HepG2 (cell line): ENCODE measurements around the gene PARS2. TPM values are rescaled to one million over a fixed set of nuclear protein-coding genes. Genes with fewer than 3 reads are reported as not detected.

Experiments
- ATAC-seq: fragments of 200-7000 bp; cut with Tn5 transposase; 3 replicates; pipeline ENCODE4 v1.9.1; 2020; ENCODE audit warnings: mild to moderate bottlenecking, moderate library complexity
- BruUV-seq: library from RNA; stranded (reverse); fragments of 400-500 nt; replicated peaks from 2 replicates; lab custom pipeline; 2021; lab: Mats Ljungman, UMichigan
- CTCF ChIA-PET: fragments of 300-600 bp; formaldehyde crosslinking; extraction: SDS; loops from one replicate; lab custom pipeline; 2021; ENCODE audit warnings: low total read pairs, inconsistent platforms, low intra/inter-chr PET ratio; lab: Yijun Ruan, JAX
- POLR2A ChIA-PET: fragments of 350-600 bp; sonication (Branson Sonifier 250); formaldehyde crosslinking; loops from one replicate; lab custom pipeline; 2020; ENCODE audit warnings: antibody characterized with exemption, inconsistent platforms; lab: Yijun Ruan, JAX
- DNase-seq: peaks from one replicate; pipeline ENCODE4 v3.0.0-alpha.2; 2015; ENCODE audit warnings: low spot score
- FAIRE-seq: peaks from 3 replicates; lab custom pipeline; 2011; peaks lifted over from hg19 to GRCh38; lab: Jason Lieb, UNC
- H2AFZ ChIP-seq: one replicate; pipeline ENCODE4 v1.6.1; 2011; ENCODE audit warnings: low read length, inconsistent platforms
- H3K27ac ChIP-seq: fragments of 300-600 bp; 3 replicates; pipeline ENCODE4 v1.8.0; 2011; ENCODE audit warnings: mixed run types, mild to moderate bottlenecking, mixed read lengths, low read length, inconsistent platforms; ENCODE audit not compliant: insufficient read depth; ENCODE audit errors: extremely low read length
- H3K27me3 ChIP-seq, 2 experiments: fragments of 200-600 bp in 1 of 2; 2 replicates in 1 of 2; 3 replicates in 1 of 2; pipeline versions ENCODE4 v1.6.0 to v1.8.0; 2011; ENCODE audit warnings: low read length in 2 of 2, mild to moderate bottlenecking in 2 of 2, moderate library complexity in 2 of 2, inconsistent platforms in 1 of 2; ENCODE audit not compliant: insufficient read depth in 2 of 2, control insufficient read depth in 1 of 2
- H3K36me3 ChIP-seq, 2 experiments: fragments of 200-600 bp in 1 of 2; replicated peaks in 1 of 2; 2 replicates in 1 of 2; 3 replicates in 1 of 2; pipeline versions ENCODE4 v1.5.1 to v1.8.0; 2011; ENCODE audit warnings: low read length in 2 of 2, inconsistent platforms in 1 of 2; ENCODE audit not compliant: insufficient read depth in 2 of 2, control insufficient read depth in 1 of 2
- H3K4me1 ChIP-seq: 2 replicates; pipeline ENCODE4 v1.5.1; 2012; ENCODE audit warnings: low read length, inconsistent platforms; ENCODE audit not compliant: insufficient read depth
- H3K4me2 ChIP-seq: 2 replicates; pipeline ENCODE4 v1.6.0; 2011; ENCODE audit warnings: low read depth, low read length, inconsistent platforms
- H3K4me3 ChIP-seq, 3 experiments: fragments of 200-600 bp in 1 of 3; sonication (generic), shearing (Covaris generic) in 1 of 3; replicated peaks in 1 of 3; 2 replicates each; pipeline ENCODE4 v1.5.1; 2011 to 2016; ENCODE audit warnings: low read length in 3 of 3, inconsistent platforms in 2 of 3, low read depth in 2 of 3, mild to moderate bottlenecking in 2 of 3, control low read depth in 1 of 3, mixed read lengths in 1 of 3; ENCODE audit not compliant: insufficient read depth in 1 of 3
- H3K79me2 ChIP-seq: one replicate; pipeline ENCODE4 v1.6.1; 2011; ENCODE audit warnings: low read length, inconsistent platforms; ENCODE audit not compliant: insufficient read depth
- H3K9ac ChIP-seq: 2 replicates; pipeline ENCODE4 v1.6.0; 2011; ENCODE audit warnings: mild to moderate bottlenecking, low read depth, low read length, inconsistent platforms; ENCODE audit not compliant: insufficient read depth
- H3K9me3 ChIP-seq: 2 replicates; pipeline ENCODE4 v1.5.1; 2012; ENCODE audit warnings: mild to moderate bottlenecking, low read length
- H4K20me1 ChIP-seq: 2 replicates; pipeline ENCODE4 v1.6.0; 2011; ENCODE audit warnings: inconsistent platforms, mild to moderate bottlenecking, low read length, moderate library complexity; ENCODE audit not compliant: insufficient read depth
- CBFB ChIP-seq: sonication (generic); formaldehyde crosslinking; IDR thresholded peaks from 2 replicates; pipeline ENCODE4 v1.4.0; 2020; ENCODE audit warnings: missing genetic modification reagents
- EP300 ChIP-seq, 3 experiments: sonication (generic) in 1 of 3; formaldehyde crosslinking in 1 of 3; IDR thresholded peaks; 2 replicates each; pipeline versions ENCODE4 v1.5.1 to v1.6.1; 2011 to 2020; ENCODE audit warnings: low read depth in 2 of 3, low read length in 2 of 3, borderline replicate concordance in 1 of 3, improper control_type of control experiment in 1 of 3, mild to moderate bottlenecking in 1 of 3, missing genetic modification reagents in 1 of 3, moderate library complexity in 1 of 3
- FOSL2 ChIP-seq: sonication (generic); formaldehyde crosslinking; IDR thresholded peaks from 2 replicates; pipeline ENCODE4 v1.4.0; 2020; ENCODE audit warnings: missing genetic modification reagents
- MIER2 ChIP-seq: IDR thresholded peaks from 2 replicates; pipeline ENCODE4 v1.6.1; 2016; ENCODE audit warnings: missing biosample characterization, missing genetic modification reagents
- ZFX ChIP-seq: sonication (generic); formaldehyde crosslinking; IDR thresholded peaks from 2 replicates; pipeline ENCODE4 v1.4.0; 2020; ENCODE audit warnings: mild to moderate bottlenecking, low read depth, missing genetic modification reagents, moderate library complexity
- ZNF230 ChIP-seq: sonication (generic); formaldehyde crosslinking; IDR thresholded peaks from 2 replicates; pipeline ENCODE4 v1.4.0; 2020; ENCODE audit warnings: mild to moderate bottlenecking, missing genetic modification reagents
- ZNF878 ChIP-seq: sonication (generic); formaldehyde crosslinking; IDR thresholded peaks from 2 replicates; pipeline ENCODE4 v1.8.1; 2023; ENCODE audit warnings: mild to moderate bottlenecking, missing genetic modification reagents, moderate library complexity
- WGBS: methylation state at CpG from one replicate; pipeline ENCODE4 v1.1.6; 2017; ENCODE audit warnings: low lambda C conversion rate; 5-methylcytosine and 5-hydroxymethylcytosine counted together
- in situ Hi-C: cut with HindIII; loops from 2 replicates; pipeline ENCODE4 v1.10.0; 2017; ENCODE audit warnings: low pct_unique_long_range_greater_than_20kb; ENCODE audit not compliant: extremely low pct_ligation_motif_present
- intact Hi-C: fragments of 100-400 bp; cut with micrococcal nuclease; formaldehyde crosslinking; loops from one replicate; pipeline ENCODE4 v1.10.0; 2022; ENCODE audit not compliant: unreplicated experiment
- polyA plus RNA-seq, 8 experiments: library from polyadenylated mRNA; depleted of rRNA in 3 of 8; stranded (reverse) in 7 of 8; unstranded in 1 of 8; fragments of >200 nt; fragmentation: Illumina TruSeq in 4 of 8; extraction: Trizol in 4 of 8; gene quantifications; 2 replicates each; pipeline versions ENCODE4 v1.2.1 to v1.2.3, GENCODE V29; 2011 to 2016; ENCODE audit warnings: low read depth in 4 of 8, missing spikeins in 1 of 8, mixed read lengths in 1 of 8; ENCODE audit not compliant: insufficient read depth in 1 of 8
- total RNA-seq, 5 experiments: library from RNA; depleted of rRNA; stranded (reverse); fragments of >200 nt; fragmentation: Illumina TruSeq; extraction: Trizol; gene quantifications; 2 replicates each; pipeline ENCODE4 v1.2.3, GENCODE V29; 2016; ENCODE audit warnings: low read depth in 1 of 5
- TF ChIP-seq, protein P1 (sequence below), 2 experiments: IDR thresholded peaks; 2 replicates each; pipeline ENCODE4 v1.6.1; 2011 to 2012; ENCODE audit warnings: low read length in 2 of 2, borderline replicate concordance in 1 of 2, low read depth in 1 of 2, mild to moderate bottlenecking in 1 of 2, moderate library complexity in 1 of 2

Gene PARS2
- total and polyA plus RNA-seq, 2 of the 13 experiments (the other 11 are each of a cell fraction or from before 2014, with no cell fraction given) = 2.4 to 4.6 TPM

DNA sequence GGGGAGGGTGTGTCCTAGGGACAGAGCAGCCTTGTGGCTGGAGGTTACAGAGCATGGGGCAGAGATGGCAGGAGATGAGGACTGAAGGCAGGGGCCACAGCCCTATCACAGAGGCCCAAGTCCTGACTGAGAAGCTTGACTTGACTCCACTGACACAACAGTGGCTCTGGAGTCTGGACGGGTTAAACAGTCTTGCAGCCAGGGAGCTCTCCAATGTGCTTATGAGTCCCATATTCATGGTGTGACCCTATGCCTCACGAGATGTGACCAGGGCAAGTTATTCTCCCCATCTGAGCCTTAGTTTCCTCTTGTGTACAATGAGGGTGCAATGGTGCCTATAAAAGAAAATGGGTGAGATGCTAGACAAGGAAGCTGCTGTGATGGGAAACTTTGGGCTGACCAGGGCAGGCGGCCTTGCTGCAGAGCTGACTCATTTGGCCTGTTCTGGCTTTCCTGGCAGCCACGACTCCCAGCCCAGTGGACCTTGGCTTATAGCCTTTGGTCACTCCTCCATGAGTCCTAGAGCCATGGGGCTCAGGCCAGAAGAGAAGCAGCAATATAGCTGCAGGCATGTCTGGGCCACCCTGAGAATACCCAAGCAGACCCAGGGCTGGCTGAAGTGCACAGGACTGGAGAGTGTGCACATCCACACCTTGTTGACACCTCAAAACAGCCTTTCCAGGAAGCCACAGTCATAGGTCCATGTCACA lies 39.6 kb upstream of the PARS2 start:
- Histone ChIP-seq H3K79me2 (no peaks in the 10 kb centered on the region), H3K27ac (no peak overlapping the region), H3K9me3 (no peaks in the 10 kb centered on the region), H3K27me3 (no peaks in the 10 kb centered on the region), H4K20me1 (no peaks in the 10 kb centered on the region), H3K4me2 (no peak overlapping the region), H2AFZ (no peak overlapping the region), H3K4me1 (peaks cover 28% of the 10 kb centered on the region), H3K36me3 (no peaks in the 10 kb centered on the region), H3K4me3 (no peak overlapping the region), H3K9ac (no peak overlapping the region)
- no TSS peak for BruUV-seq
- intact Hi-C loops (no loop called here), in situ Hi-C loops (no loop called here)
- DNase-seq (no peak), ATAC-seq (peak; percentile 70), FAIRE-seq (no peak)
- POLR2A ChIA-PET = interaction anchor here (1.5 kb wide), 1 partner anchor 83 kb away, joined by 3 read pairs; the partner anchor contains the start of gene DHCR24
- 0% methylated on average over 4 of the region's 4 CpGs for WGBS
- CTCF ChIA-PET = no interaction called here
- TF ChIP-seq ZFX (CRISPR knock-in tag) = peak; percentile 29; the same call in 1 of the 2 replicates
- TF ChIP-seq CBFB (CRISPR knock-in tag) = no peak
- no peak for TF ChIP-seq ZNF230 (CRISPR knock-in tag)
- no peak for TF ChIP-seq ZNF878 (CRISPR knock-in tag)
- TF ChIP-seq FOSL2 (CRISPR knock-in tag) = 0 out of 2 replicates have a peak, but pooled peaks have one; percentile 33
- TF ChIP-seq, protein P1, sequence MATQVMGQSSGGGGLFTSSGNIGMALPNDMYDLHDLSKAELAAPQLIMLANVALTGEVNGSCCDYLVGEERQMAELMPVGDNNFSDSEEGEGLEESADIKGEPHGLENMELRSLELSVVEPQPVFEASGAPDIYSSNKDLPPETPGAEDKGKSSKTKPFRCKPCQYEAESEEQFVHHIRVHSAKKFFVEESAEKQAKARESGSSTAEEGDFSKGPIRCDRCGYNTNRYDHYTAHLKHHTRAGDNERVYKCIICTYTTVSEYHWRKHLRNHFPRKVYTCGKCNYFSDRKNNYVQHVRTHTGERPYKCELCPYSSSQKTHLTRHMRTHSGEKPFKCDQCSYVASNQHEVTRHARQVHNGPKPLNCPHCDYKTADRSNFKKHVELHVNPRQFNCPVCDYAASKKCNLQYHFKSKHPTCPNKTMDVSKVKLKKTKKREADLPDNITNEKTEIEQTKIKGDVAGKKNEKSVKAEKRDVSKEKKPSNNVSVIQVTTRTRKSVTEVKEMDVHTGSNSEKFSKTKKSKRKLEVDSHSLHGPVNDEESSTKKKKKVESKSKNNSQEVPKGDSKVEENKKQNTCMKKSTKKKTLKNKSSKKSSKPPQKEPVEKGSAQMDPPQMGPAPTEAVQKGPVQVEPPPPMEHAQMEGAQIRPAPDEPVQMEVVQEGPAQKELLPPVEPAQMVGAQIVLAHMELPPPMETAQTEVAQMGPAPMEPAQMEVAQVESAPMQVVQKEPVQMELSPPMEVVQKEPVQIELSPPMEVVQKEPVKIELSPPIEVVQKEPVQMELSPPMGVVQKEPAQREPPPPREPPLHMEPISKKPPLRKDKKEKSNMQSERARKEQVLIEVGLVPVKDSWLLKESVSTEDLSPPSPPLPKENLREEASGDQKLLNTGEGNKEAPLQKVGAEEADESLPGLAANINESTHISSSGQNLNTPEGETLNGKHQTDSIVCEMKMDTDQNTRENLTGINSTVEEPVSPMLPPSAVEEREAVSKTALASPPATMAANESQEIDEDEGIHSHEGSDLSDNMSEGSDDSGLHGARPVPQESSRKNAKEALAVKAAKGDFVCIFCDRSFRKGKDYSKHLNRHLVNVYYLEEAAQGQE (IDR thresholded peaks at IDR 0.05; ENCODE audit: borderline replicate concordance in 1 of 2, low read depth in 1 of 2, low read length in 2 of 2) = peak; percentile 24 to 87
- no peak for TF ChIP-seq EP300 (IDR thresholded peaks at IDR 0.05; ENCODE audit: low read depth in 2 of 2, low read length in 2 of 2)
- no peak for TF ChIP-seq EP300 (CRISPR knock-in tag; IDR thresholded peaks at IDR 0.05; ENCODE audit: borderline replicate concordance)
- peak; percentile 84 for TF ChIP-seq MIER2 (CRISPR knock-in tag)
